ENCODE results near the gene GNAT3. TPM values are rescaled to one million over a fixed set of nuclear protein-coding genes. Genes with fewer than 3 reads are reported as not detected.

GNAT3 gene
- total and polyA plus RNA-seq, 2 experiments from 2014 or later = not detected

GRCh38 chr7:80440883-80441282, 71.0 kb downstream of the GNAT3 start:
- H4K20me1 ChIP-seq (ENCODE audit: insufficient read depth, poor library complexity, severe bottlenecking) = no peaks in the 10 kb centered on the region
- no peak overlapping the region for H3K4me2 ChIP-seq
- H2AFZ ChIP-seq = no peak overlapping the region
- no peaks in the 10 kb centered on the region for H3K36me3 ChIP-seq (replicated peaks; ENCODE audit: insufficient read depth, low read depth)
- TF ChIP-seq EZH2phosphoT487 (IDR thresholded peaks at IDR 0.05; ENCODE audit: low read depth, severe bottlenecking, unreplicated experiment) = no peak
- TF ChIP-seq, protein P1, sequence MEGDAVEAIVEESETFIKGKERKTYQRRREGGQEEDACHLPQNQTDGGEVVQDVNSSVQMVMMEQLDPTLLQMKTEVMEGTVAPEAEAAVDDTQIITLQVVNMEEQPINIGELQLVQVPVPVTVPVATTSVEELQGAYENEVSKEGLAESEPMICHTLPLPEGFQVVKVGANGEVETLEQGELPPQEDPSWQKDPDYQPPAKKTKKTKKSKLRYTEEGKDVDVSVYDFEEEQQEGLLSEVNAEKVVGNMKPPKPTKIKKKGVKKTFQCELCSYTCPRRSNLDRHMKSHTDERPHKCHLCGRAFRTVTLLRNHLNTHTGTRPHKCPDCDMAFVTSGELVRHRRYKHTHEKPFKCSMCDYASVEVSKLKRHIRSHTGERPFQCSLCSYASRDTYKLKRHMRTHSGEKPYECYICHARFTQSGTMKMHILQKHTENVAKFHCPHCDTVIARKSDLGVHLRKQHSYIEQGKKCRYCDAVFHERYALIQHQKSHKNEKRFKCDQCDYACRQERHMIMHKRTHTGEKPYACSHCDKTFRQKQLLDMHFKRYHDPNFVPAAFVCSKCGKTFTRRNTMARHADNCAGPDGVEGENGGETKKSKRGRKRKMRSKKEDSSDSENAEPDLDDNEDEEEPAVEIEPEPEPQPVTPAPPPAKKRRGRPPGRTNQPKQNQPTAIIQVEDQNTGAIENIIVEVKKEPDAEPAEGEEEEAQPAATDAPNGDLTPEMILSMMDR (IDR thresholded peaks at IDR 0.05; ENCODE audit: poor library complexity) = no peak
- TF ChIP-seq EZH2 (IDR thresholded peaks at IDR 0.05; ENCODE audit: borderline replicate concordance) = no peak
- no peak overlapping the region for H3K27ac ChIP-seq
- H3K9me3 ChIP-seq (ENCODE audit: low read depth) = no peaks in the 10 kb centered on the region
- 46% methylated on average over 2 of the region's 2 CpGs for WGBS (ENCODE audit: low lambda C conversion rate, missing lambda C conversion rate)
- H3K4me3 ChIP-seq = no peak overlapping the region
- no peaks in the 10 kb centered on the region for H3K9me2 ChIP-seq (replicated peaks; ENCODE audit: insufficient read depth)
- H3K4me1 ChIP-seq (ENCODE audit: insufficient read depth) = peaks cover 4% of the 10 kb centered on the region
- DNase-seq (ENCODE audit: low spot score) = no peak
- H3K27me3 ChIP-seq = no peaks in the 10 kb centered on the region
- no peaks in the 10 kb centered on the region for H3K79me2 ChIP-seq

- H3K27ac ChIP-seq = no peak overlapping the region
- no peaks in the 10 kb centered on the region for H3K36me3 ChIP-seq (replicated peaks; ENCODE audit: insufficient read depth, low read depth)
- TF ChIP-seq EZH2phosphoT487 (IDR thresholded peaks at IDR 0.05; ENCODE audit: low read depth, severe bottlenecking, unreplicated experiment) = no peak
- TF ChIP-seq, protein P1 (IDR thresholded peaks at IDR 0.05; ENCODE audit: poor library complexity) = no peak
- no peak for TF ChIP-seq EZH2 (IDR thresholded peaks at IDR 0.05; ENCODE audit: borderline replicate concordance)
- no peaks in the 10 kb centered on the region for H3K4me1 ChIP-seq (ENCODE audit: insufficient read depth)
- no peaks in the 10 kb centered on the region for H3K27me3 ChIP-seq
- WGBS (ENCODE audit: low lambda C conversion rate, missing lambda C conversion rate) = 72% methylated on average over 4 of the region's 4 CpGs
- H4K20me1 ChIP-seq (ENCODE audit: insufficient read depth, poor library complexity, severe bottlenecking) = no peaks in the 10 kb centered on the region
- no peaks in the 10 kb centered on the region for H3K9me3 ChIP-seq (ENCODE audit: low read depth)
- no peaks in the 10 kb centered on the region for H3K79me2 ChIP-seq
- no peak overlapping the region for H3K4me3 ChIP-seq
- no peak for DNase-seq (ENCODE audit: low spot score)
- H2AFZ ChIP-seq = no peak overlapping the region
- H3K9me2 ChIP-seq (replicated peaks; ENCODE audit: insufficient read depth) = no peaks in the 10 kb centered on the region
- no peak overlapping the region for H3K4me2 ChIP-seq
These were observed 71.7 kb downstream of the GNAT3 start for GRCh38 chr7:80439894-80440821.

DNA sequence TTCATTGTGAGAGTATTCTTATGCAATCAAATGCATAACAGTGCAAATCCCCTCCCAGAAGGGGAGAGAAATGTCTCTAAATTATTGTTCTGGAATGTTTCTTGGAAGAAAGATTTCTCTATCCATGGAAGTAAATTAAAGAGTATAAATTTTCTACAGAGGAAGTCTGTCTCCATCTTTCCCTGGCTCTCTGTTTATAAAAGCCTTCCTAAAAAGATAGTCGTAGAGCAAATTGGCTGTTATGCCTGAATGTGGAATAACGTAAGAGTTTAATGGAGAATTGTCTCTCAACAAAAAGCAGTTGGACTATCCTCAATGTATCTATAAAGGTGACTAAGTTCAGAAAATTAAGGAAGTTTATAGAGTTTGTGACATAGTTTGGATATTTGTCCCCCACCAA, 76.3 kb downstream of the GNAT3 start:
- no peak overlapping the region for H3K4me2 ChIP-seq
- no peak overlapping the region for H3K27ac ChIP-seq
- no peaks in the 10 kb centered on the region for H3K4me1 ChIP-seq (ENCODE audit: insufficient read depth)
- H4K20me1 ChIP-seq (ENCODE audit: insufficient read depth, poor library complexity, severe bottlenecking) = no peaks in the 10 kb centered on the region
- no peak overlapping the region for H2AFZ ChIP-seq
- H3K36me3 ChIP-seq (replicated peaks; ENCODE audit: insufficient read depth, low read depth) = no peaks in the 10 kb centered on the region
- H3K79me2 ChIP-seq = no peaks in the 10 kb centered on the region
- TF ChIP-seq EZH2phosphoT487 (IDR thresholded peaks at IDR 0.05; ENCODE audit: low read depth, severe bottlenecking, unreplicated experiment) (no peak), EZH2 (IDR thresholded peaks at IDR 0.05; ENCODE audit: borderline replicate concordance) (no peak)
- TF ChIP-seq, protein P1 (IDR thresholded peaks at IDR 0.05; ENCODE audit: poor library complexity) = no peak
- no peaks in the 10 kb centered on the region for H3K9me2 ChIP-seq (replicated peaks; ENCODE audit: insufficient read depth)
- H3K4me3 ChIP-seq = no peak overlapping the region
- 75% methylated on average over 2 of the region's 2 CpGs for WGBS (ENCODE audit: low lambda C conversion rate, missing lambda C conversion rate)
- H3K9me3 ChIP-seq (ENCODE audit: low read depth) = no peaks in the 10 kb centered on the region
- H3K27me3 ChIP-seq = no peaks in the 10 kb centered on the region
- no peak for DNase-seq (ENCODE audit: low spot score)
